ENCODE data around the gene SLIT1. TPM values are rescaled to one million over a fixed set of nuclear protein-coding genes. Genes with fewer than 3 reads are reported as not detected.

The SLIT1 gene
- total RNA-seq, 2 donors from 2014 or later, result 0.14 to 0.35 TPM

DNA sequence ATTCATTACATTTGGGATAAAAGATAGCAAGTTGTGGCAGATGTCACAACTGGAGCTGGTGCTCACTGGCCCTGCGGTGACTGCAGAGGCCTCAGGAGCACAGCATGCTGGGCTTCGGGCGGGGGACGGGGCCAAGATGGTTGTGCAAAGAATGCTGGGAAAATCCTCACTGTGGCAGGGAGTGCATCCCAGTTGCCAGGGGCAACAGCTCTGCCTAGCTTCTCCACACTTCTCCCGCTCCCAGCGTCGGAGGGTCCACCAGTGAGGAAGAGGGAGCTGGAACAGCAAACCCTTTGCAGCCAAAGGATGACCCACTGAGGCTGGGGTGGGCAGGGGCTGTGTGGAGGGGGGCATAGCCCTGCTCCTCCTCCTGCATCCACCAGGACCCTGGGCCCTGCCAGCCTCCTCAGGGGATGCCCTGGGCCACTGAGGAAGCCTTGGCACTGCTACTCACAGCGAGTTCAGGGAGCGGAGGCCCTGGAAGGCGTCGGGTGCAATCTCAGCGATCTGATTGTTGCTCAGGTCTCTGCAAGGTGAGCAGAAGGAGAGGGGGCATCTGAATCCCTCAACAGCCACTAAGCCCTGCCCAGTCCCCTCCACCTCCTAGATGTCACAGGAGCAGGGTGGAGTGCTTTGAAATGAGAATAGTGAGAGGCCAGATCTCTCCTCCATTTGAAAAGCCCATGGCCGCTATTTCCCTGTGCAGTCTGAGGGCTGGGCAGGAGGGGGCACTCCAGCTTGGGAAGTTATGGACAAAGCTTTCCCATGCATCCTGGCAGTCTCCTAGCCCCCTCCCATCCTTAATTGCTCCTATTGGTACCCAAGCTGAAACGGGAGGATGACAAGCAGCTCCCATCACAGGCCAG, 126.5 kb downstream of the SLIT1 start:
- ATAC-seq (ENCODE audit: insufficient number of reproducible peaks, low FRiP score, low read depth), result no peak
- H3K27me3 ChIP-seq (replicated peaks; ENCODE audit: insufficient read depth), result no peaks in the 10 kb centered on the region

DNA sequence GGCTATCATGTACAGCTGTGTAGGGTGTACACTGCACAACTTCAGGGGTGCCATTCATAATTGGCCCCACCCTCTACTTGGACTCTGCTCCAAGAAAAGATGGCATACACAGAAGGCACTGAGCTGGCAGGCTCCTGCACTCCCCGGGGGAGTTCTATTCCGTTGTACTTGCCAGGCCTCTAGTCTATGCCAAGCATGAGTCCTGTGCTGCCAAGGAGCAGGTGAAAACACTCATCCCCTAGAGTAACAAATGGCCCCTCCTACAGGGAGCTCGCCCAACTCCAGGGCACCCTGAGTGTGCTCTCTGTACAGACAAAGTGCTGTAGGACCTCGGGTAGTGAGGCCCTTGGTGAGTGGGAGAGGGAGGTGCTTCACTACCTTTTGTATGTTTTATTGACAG, 127.2 kb downstream of the SLIT1 start:
- no peak for DNase-seq (ENCODE audit: low spot score)
- ATAC-seq (ENCODE audit: insufficient number of reproducible peaks, low FRiP score, low read depth), result no peak
- TF ChIP-seq, protein P1, sequence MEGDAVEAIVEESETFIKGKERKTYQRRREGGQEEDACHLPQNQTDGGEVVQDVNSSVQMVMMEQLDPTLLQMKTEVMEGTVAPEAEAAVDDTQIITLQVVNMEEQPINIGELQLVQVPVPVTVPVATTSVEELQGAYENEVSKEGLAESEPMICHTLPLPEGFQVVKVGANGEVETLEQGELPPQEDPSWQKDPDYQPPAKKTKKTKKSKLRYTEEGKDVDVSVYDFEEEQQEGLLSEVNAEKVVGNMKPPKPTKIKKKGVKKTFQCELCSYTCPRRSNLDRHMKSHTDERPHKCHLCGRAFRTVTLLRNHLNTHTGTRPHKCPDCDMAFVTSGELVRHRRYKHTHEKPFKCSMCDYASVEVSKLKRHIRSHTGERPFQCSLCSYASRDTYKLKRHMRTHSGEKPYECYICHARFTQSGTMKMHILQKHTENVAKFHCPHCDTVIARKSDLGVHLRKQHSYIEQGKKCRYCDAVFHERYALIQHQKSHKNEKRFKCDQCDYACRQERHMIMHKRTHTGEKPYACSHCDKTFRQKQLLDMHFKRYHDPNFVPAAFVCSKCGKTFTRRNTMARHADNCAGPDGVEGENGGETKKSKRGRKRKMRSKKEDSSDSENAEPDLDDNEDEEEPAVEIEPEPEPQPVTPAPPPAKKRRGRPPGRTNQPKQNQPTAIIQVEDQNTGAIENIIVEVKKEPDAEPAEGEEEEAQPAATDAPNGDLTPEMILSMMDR (IDR thresholded peaks at IDR 0.05), result no peak

More for the DNA sequence above, 126.5 kb downstream of the SLIT1 start:
- H3K27ac ChIP-seq, result no peak overlapping the region
- no peak overlapping the region for H3K4me3 ChIP-seq
- DNase-seq (ENCODE audit: low spot score), result no peak
- no peaks in the 10 kb centered on the region for H3K4me1 ChIP-seq (ENCODE audit: control insufficient read depth in 1 of 2, low read depth in 2 of 2)
- TF ChIP-seq, protein P1 (IDR thresholded peaks at IDR 0.05), result no peak
- no peaks in the 10 kb centered on the region for H3K9me3 ChIP-seq
- no peaks in the 10 kb centered on the region for H3K36me3 ChIP-seq

DNA sequence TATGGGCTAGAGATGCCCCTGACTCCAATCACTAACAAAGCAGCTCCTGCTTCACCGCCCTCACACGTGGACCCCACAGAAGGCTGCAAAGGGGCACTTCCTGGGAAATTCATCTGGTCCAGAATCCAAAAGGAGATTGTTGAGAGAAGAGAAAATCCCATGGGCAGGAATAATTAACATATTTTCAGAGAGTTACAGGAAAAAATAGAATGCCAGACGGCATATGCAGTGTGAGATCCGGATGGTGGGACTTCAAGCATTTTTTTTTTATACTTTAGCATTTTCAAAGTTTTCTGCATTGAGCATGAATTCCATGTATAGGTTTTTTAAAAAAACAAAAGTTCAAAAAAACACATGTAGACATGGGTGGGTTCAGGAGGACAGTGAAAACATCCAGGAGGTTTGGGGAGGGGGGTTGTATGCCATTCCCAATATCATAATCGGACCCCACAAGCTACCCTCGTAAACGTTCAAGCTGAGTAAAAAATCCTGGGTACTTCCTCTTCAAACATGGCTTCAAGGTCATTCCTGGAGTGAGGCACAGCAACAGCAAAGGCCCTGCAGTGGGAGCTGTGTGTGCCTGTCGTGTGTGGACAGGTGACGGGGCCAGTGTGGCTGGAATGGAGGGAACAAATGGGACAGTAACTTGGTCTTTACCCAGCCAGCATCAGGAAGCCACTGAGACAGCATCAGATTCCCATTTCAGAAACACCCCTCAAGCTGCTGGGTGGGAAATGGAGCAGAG, 128.1 kb downstream of the SLIT1 start:
- no peaks in the 10 kb centered on the region for H3K36me3 ChIP-seq
- no peaks in the 10 kb centered on the region for H3K4me1 ChIP-seq (ENCODE audit: control insufficient read depth in 1 of 2, low read depth in 2 of 2)
- TF ChIP-seq, protein P1 (IDR thresholded peaks at IDR 0.05), result no peak
- H3K27me3 ChIP-seq (replicated peaks; ENCODE audit: insufficient read depth), result no peaks in the 10 kb centered on the region
- no peak for ATAC-seq (ENCODE audit: insufficient number of reproducible peaks, low FRiP score, low read depth)
- no peak overlapping the region for H3K27ac ChIP-seq
- H3K9me3 ChIP-seq, result no peaks in the 10 kb centered on the region
- no peak overlapping the region for H3K4me3 ChIP-seq
- DNase-seq (ENCODE audit: low spot score), result no peak

More for the DNA sequence above, 127.2 kb downstream of the SLIT1 start:
- Histone ChIP-seq H3K4me1 (ENCODE audit: control insufficient read depth in 1 of 2, low read depth in 2 of 2) (no peaks in the 10 kb centered on the region), H3K27me3 (replicated peaks; ENCODE audit: insufficient read depth) (no peaks in the 10 kb centered on the region), H3K9me3 (no peaks in the 10 kb centered on the region), H3K27ac (no peak overlapping the region), H3K4me3 (no peak overlapping the region), H3K36me3 (no peaks in the 10 kb centered on the region)

DNA sequence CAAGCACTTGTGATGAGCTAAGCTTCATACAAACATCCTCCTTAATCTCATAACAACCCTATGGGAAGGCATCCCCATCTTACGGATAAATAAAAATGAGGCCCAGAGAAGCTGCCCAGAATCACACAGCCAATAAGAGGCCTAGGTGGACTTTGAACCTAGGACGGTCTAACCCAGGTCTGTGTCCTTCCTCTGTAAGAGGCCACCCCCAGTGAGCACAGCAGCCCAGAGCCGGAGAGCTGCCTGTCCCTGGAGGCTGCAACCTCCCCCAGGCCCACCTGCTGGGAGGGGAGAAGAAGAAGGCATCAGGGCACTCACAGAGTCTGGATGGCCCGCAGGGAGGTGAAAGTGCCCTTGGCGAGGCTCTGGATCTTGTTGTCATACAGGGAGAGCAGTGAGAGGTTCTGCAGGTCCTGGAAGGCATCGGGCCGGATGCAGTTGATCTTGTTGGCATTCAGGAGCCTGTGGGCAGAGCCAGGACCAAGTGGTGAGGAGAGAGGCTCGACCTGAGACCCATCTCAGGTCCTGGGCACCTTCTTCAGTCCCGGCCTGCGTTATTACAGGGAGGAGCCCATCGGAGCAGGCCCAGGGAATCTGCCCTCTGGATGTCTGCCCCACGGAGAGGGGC, 129.6 kb downstream of the SLIT1 start:
- Histone ChIP-seq H3K27me3 (replicated peaks; ENCODE audit: insufficient read depth) (no peaks in the 10 kb centered on the region), H3K4me1 (ENCODE audit: control insufficient read depth in 1 of 2, low read depth in 2 of 2) (no peaks in the 10 kb centered on the region), H3K9me3 (no peaks in the 10 kb centered on the region), H3K27ac (no peak overlapping the region), H3K4me3 (no peak overlapping the region), H3K36me3 (no peaks in the 10 kb centered on the region)
- TF ChIP-seq, protein P1 (IDR thresholded peaks at IDR 0.05), result no peak
- no peak for ATAC-seq (ENCODE audit: insufficient number of reproducible peaks, low FRiP score, low read depth)
- no peak for DNase-seq (ENCODE audit: low spot score)

DNA sequence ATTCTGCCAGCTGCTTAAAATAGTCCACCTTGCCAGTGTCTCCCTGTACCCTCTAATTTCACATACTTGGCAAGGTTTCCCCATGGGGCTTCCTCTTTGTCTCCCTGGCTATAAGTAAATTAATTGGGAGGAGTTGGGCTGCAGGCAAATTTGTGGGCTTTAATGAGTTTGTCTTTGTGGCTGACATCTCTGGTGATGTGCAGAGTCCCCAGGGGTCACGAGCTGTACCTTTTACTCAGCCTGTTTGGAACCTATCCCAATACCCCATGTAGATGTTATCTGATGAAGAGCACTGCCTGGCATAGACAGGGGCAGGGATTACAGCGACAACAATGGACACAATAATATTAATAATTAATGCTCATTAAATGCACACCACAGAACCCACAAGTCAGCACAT, 132.5 kb downstream of the SLIT1 start:
- TF ChIP-seq, protein P1 (IDR thresholded peaks at IDR 0.05), result no peak
- no peak overlapping the region for H3K27ac ChIP-seq
- H3K9me3 ChIP-seq, result no peaks in the 10 kb centered on the region
- no peaks in the 10 kb centered on the region for H3K36me3 ChIP-seq
- no peaks in the 10 kb centered on the region for H3K27me3 ChIP-seq (replicated peaks; ENCODE audit: insufficient read depth)
- H3K4me1 ChIP-seq (ENCODE audit: control insufficient read depth in 1 of 2, low read depth in 2 of 2), result no peaks in the 10 kb centered on the region
- no peak overlapping the region for H3K4me3 ChIP-seq
- DNase-seq (ENCODE audit: low spot score) (no peak), ATAC-seq (ENCODE audit: insufficient number of reproducible peaks, low FRiP score, low read depth) (no peak)
